PC-3 (cell line): ENCODE measurements around the gene RBKS. TPM values are rescaled to one million over a fixed set of nuclear protein-coding genes. Genes with fewer than 3 reads are reported as not detected.
"Not testable (repeated sequence)": the region's sequence is repeated elsewhere in the genome, so short reads cannot be mapped to it uniquely, and the experiment has no call there.

Experiments
- ATAC-seq: fragments of 200-7000 bp; cut with Tn5 transposase; 2 replicates; pipeline ENCODE4 v1.9.1; 2020; ENCODE audit warnings: mild to moderate bottlenecking, moderate library complexity
- BruUV-seq: library from RNA; stranded (reverse); fragments of 400-500 nt; replicated peaks from 2 replicates; lab custom pipeline; 2021; lab: Mats Ljungman, UMichigan
- CTCF ChIA-PET: fragments of 300-600 bp; sonication (Branson Sonifier 250); formaldehyde crosslinking; loops from one replicate; lab custom pipeline; 2022; ENCODE audit warnings: antibody characterized with exemption; lab: Charles Lee
- POLR2A ChIA-PET: fragments of 300-600 bp; sonication (Branson Sonifier 250); formaldehyde crosslinking; loops from one replicate; lab custom pipeline; 2022; ENCODE audit warnings: antibody characterized with exemption; ENCODE audit not compliant: unreplicated experiment; lab: Charles Lee
- DNase-seq: peaks from one replicate; pipeline ENCODE4 v3.0.0-alpha.2; 2015
- H2AFZ ChIP-seq: fragments of 300-600 bp; sonication (generic); 2 replicates; pipeline ENCODE4 v1.6.0; 2016; ENCODE audit warnings: antibody characterized with exemption, low read length
- H3F3A ChIP-seq: fragments of 300-600 bp; sonication (generic); one replicate; pipeline ENCODE4 v1.6.0; 2017; ENCODE audit warnings: antibody characterized with exemption, low read length, control low read depth, mild to moderate bottlenecking; ENCODE audit not compliant: unreplicated experiment
- H3K27ac ChIP-seq: fragments of 300-600 bp; sonication (generic); 2 replicates; pipeline ENCODE4 v1.5.1; 2016; ENCODE audit warnings: mild to moderate bottlenecking, low read length
- H3K27me3 ChIP-seq: fragments of 300-600 bp; sonication (generic); 2 replicates; pipeline ENCODE4 v1.6.1; 2016; ENCODE audit warnings: low read length, mixed read lengths
- H3K36me3 ChIP-seq: fragments of 300-600 bp; sonication (generic); 2 replicates; pipeline ENCODE4 v1.6.1; 2016; ENCODE audit warnings: low read depth, mixed run types, low read length, mixed read lengths
- H3K4me1 ChIP-seq: fragments of 300-600 bp; sonication (generic); 2 replicates; pipeline ENCODE4 v1.5.1; 2016; ENCODE audit warnings: low read length; ENCODE audit not compliant: insufficient read depth
- H3K4me2 ChIP-seq: fragments of 300-600 bp; sonication (generic); 2 replicates; pipeline ENCODE4 v1.6.0; 2016; ENCODE audit warnings: low read length
- H3K4me3 ChIP-seq: fragments of 300-600 bp; sonication (generic); 2 replicates; pipeline ENCODE4 v1.5.1; 2016; ENCODE audit warnings: mild to moderate bottlenecking, low read length, mixed read lengths
- H3K79me2 ChIP-seq: fragments of 300-600 bp; sonication (generic); 2 replicates; pipeline ENCODE4 v1.6.1; 2017; ENCODE audit warnings: low read length, mixed read lengths
- H3K9ac ChIP-seq: fragments of 300-600 bp; sonication (generic); 2 replicates; pipeline ENCODE4 v1.6.0; 2016; ENCODE audit warnings: mild to moderate bottlenecking, low read length
- H3K9me2 ChIP-seq: fragments of 300-600 bp; sonication (generic); replicated peaks from 2 replicates; pipeline ENCODE4 v1.6.1; 2016; ENCODE audit warnings: mixed run types, low read length, mixed read lengths
- H3K9me3 ChIP-seq: fragments of 300-600 bp; sonication (generic); 2 replicates; pipeline ENCODE4 v1.6.1; 2016; ENCODE audit warnings: low read length, mixed read lengths
- H4K20me1 ChIP-seq: fragments of 300-600 bp; sonication (generic); 2 replicates; pipeline ENCODE4 v1.6.1; 2016; ENCODE audit warnings: low read length, mixed read lengths
- EZH2 ChIP-seq: fragments of 300-600 bp; sonication (generic); IDR thresholded peaks from one replicate; pipeline ENCODE4 v1.6.1; 2017; ENCODE audit warnings: antibody characterized with exemption, mild to moderate bottlenecking, low read length; ENCODE audit not compliant: unreplicated experiment
- EZH2phosphoT487 ChIP-seq: fragments of 300-600 bp; sonication (generic); IDR thresholded peaks from 2 replicates; pipeline ENCODE4 v1.6.1; 2018; ENCODE audit warnings: mild to moderate bottlenecking, antibody characterized with exemption, low read length, borderline replicate concordance
- intact Hi-C: fragments of 100-400 bp; cut with micrococcal nuclease; formaldehyde crosslinking; loops from 2 replicates; pipeline ENCODE4 v1.9.0; 2023
- total RNA-seq: library from RNA; depleted of rRNA; stranded (reverse); fragments of >200 nt; gene quantifications from 2 replicates; pipeline ENCODE4 v1.2.3, GENCODE V29; 2014
- TF ChIP-seq, protein P1 (sequence below): fragments of 300-600 bp; sonication (generic); conservative IDR thresholded peaks from 2 replicates; pipeline ENCODE4 v1.5.1; 2017; ENCODE audit warnings: antibody characterized with exemption, low read depth, mild to moderate bottlenecking, low read length

Gene RBKS
- total RNA-seq, 1 experiment from 2014 or later, result 1.8 TPM

DNA sequence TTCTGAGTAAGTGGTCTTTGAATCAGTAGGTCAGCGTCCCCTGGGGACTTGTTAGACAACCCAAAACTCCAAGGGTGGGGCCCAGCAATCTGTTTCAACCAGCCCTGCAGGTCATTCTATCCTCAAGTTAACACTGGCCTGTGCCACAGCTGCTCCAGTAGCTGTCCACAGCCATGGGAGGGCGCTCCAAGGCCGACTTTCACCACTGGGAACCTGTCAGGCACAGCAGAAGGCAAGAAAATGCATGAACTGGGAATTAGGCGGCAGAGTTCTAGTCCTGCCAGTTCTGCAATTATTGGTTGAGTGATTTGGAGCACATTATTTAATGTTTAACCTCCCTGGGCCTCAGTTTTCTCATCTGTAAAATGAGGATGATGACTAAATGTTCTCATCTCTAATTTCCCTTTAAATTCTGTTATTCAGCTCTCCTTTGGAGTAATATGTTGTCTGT lies 136.0 kb downstream of the RBKS start:
- Histone ChIP-seq H3F3A (no peaks in the 10 kb centered on the region), H3K4me1 (peaks cover 10% of the 10 kb centered on the region; the same call in 1 of the 2 replicates), H3K27ac (no peak overlapping the region), H3K9me3 (no peaks in the 10 kb centered on the region), H3K27me3 (no peaks in the 10 kb centered on the region), H3K36me3 (no peaks in the 10 kb centered on the region), H3K4me2 (no peak overlapping the region), H3K4me3 (no peak overlapping the region), H2AFZ (no peak overlapping the region), H3K9ac (no peak overlapping the region), H4K20me1 (no peaks in the 10 kb centered on the region), H3K9me2 (no peaks in the 10 kb centered on the region), H3K79me2 (no peaks in the 10 kb centered on the region)
- intact Hi-C loops, result loop anchor here (1.0 to 5.0 kb wide), 2 partner anchors 203 to 642 kb away; no protein-coding TSS in a partner anchor
- no TSS peak for BruUV-seq
- TF ChIP-seq, protein P1, sequence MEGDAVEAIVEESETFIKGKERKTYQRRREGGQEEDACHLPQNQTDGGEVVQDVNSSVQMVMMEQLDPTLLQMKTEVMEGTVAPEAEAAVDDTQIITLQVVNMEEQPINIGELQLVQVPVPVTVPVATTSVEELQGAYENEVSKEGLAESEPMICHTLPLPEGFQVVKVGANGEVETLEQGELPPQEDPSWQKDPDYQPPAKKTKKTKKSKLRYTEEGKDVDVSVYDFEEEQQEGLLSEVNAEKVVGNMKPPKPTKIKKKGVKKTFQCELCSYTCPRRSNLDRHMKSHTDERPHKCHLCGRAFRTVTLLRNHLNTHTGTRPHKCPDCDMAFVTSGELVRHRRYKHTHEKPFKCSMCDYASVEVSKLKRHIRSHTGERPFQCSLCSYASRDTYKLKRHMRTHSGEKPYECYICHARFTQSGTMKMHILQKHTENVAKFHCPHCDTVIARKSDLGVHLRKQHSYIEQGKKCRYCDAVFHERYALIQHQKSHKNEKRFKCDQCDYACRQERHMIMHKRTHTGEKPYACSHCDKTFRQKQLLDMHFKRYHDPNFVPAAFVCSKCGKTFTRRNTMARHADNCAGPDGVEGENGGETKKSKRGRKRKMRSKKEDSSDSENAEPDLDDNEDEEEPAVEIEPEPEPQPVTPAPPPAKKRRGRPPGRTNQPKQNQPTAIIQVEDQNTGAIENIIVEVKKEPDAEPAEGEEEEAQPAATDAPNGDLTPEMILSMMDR, result peak; percentile 98
- no peak for TF ChIP-seq EZH2phosphoT487
- ATAC-seq (peak; percentile 99), DNase-seq (peak; percentile 89)
- POLR2A ChIA-PET, result no interaction called here
- CTCF ChIA-PET, result interaction anchor here (0.5 kb wide), 1 partner anchor 620 kb away, joined by 3 read pairs; no protein-coding TSS in a partner anchor

DNA sequence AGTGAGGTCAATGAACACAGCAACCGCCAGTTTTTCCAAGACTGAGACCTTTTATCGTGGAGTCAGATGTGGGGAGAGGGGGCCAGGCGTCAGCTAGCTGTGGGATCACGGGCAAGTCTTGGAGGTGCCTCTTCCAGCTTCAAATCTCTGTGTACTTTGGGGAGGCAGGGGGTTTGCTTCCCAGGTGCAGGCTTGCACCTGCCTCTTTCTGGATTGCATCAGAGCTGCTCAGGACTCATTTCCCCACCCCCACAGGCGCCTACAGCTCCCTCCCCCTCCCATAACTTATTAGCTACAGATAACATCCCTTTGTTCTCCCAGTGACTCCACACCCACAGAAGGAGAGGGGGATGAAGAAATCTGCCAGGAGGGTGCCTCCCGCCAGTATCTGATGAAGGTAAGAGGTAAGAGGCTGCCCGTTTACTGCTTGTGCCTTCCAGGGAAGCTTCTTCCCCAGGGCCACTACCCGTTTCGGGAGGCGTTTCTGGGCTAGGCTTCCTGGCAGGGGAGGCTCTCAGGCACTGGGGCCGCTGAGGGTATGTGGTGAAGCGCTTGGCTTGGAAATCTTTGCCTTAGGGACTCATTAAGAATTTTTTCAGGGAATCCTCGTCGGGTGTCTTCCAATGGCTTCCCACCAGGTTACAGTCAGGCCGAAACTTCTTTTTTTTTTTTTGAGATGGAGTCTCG lies 137.5 kb downstream of the RBKS start:
- Histone ChIP-seq H3K9me2 (no peaks in the 10 kb centered on the region), H4K20me1 (no peaks in the 10 kb centered on the region), H3K4me1 (peaks cover 10% of the 10 kb centered on the region; the same call in 1 of the 2 replicates), H3K79me2 (no peaks in the 10 kb centered on the region), H3K27ac (no peak overlapping the region), H3K27me3 (no peaks in the 10 kb centered on the region), H3K9ac (no peak overlapping the region), H3K4me3 (no peak overlapping the region), H3K36me3 (no peaks in the 10 kb centered on the region), H3K4me2 (no peak overlapping the region), H2AFZ (no peak overlapping the region), H3F3A (no peaks in the 10 kb centered on the region), H3K9me3 (no peaks in the 10 kb centered on the region)
- DNase-seq (peak; percentile 49), ATAC-seq (no peak)
- ChIA-PET CTCF (no interaction called here), POLR2A (no interaction called here)
- intact Hi-C loops, result loop anchor here (5.0 kb wide), 1 partner anchor 205 kb away; no protein-coding TSS in a partner anchor
- TF ChIP-seq, protein P1, result no peak
- TF ChIP-seq EZH2 (no peak), EZH2phosphoT487 (no peak)
- BruUV-seq, result no TSS peak

DNA sequence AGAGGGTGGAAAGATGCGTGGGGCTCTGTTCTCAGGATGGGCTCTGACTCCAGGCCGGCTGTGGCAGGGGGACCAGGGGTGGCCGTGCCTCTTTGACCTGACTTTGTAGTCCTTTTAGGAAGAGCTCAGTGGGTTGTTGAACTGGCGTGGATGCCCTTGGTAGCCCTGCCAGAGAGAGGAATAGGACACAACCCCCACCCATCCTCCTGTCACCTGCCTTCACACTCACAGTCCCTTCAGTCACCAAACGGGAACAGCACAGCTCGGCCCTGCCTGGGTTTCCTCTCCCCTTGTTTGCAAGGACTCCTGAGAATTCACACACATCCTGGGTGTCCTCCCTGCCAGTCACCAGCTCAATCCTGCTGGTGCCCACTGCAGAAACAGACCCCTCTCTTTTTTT lies 138.8 kb downstream of the RBKS start:
- Histone ChIP-seq H3K9me3 (no peaks in the 10 kb centered on the region), H3K4me1 (peaks cover 10% of the 10 kb centered on the region; the same call in 1 of the 2 replicates), H3K4me2 (no peak overlapping the region), H3K36me3 (no peaks in the 10 kb centered on the region), H4K20me1 (no peaks in the 10 kb centered on the region), H3K9ac (no peak overlapping the region), H3K4me3 (no peak overlapping the region), H3K9me2 (no peaks in the 10 kb centered on the region), H3F3A (no peaks in the 10 kb centered on the region), H3K27me3 (no peaks in the 10 kb centered on the region), H3K27ac (no peak overlapping the region), H3K79me2 (no peaks in the 10 kb centered on the region), H2AFZ (no peak overlapping the region)
- ATAC-seq (no peak), DNase-seq (no peak)
- no TSS peak for BruUV-seq
- CTCF ChIA-PET, result no interaction called here
- TF ChIP-seq EZH2phosphoT487, result no peak
- TF ChIP-seq, protein P1, result no peak
- no peak for TF ChIP-seq EZH2
- intact Hi-C loops, result loop anchor here (5.0 kb wide), 1 partner anchor 206 kb away; no protein-coding TSS in a partner anchor
- POLR2A ChIA-PET, result no interaction called here

DNA sequence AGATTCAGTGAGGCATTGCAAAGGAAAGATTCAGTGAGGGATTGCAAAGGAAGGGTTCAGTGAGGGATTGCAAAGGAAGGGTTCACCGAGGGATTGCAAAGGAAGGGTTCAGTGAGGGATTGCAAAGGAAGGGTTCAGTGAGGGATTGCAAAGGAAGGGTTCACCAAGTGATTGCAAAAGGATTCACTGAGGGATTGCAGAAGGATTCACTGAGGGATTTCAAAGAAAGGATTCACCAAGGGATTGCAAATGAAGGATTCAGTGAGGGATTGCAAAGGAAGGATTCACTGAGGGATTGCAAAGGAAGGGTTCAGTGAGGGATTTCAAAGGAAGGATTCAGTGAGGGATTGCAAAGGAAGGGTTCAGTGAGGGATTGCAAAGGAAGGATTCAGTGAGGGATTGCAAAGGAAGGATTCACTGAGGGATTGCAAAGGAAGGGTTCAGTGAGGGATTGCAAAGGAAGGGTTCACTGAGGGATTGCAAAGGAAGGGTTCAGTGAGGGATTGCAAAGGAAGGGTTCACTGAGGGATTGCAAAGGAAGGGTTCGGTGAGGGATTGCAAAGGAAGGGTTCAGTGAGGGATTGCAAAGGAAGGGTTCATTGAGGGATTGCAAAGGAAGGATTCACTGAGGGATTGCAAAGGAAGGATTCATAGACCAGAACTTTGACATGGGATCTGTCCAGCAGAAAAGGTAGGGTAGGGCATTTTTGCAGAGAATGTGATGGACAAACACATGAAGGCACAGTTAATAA lies 141.2 kb downstream of the RBKS start:
- H3K9me2 ChIP-seq, H4K20me1 ChIP-seq, H2AFZ ChIP-seq, H3K79me2 ChIP-seq, H3K36me3 ChIP-seq, H3F3A ChIP-seq, intact Hi-C loops, H3K27me3 ChIP-seq, POLR2A ChIA-PET, H3K4me3 ChIP-seq, ATAC-seq, BruUV-seq, H3K4me2 ChIP-seq, DNase-seq, H3K9ac ChIP-seq, H3K27ac ChIP-seq, CTCF ChIA-PET, H3K9me3 ChIP-seq, H3K4me1 ChIP-seq: not testable (repeated sequence)
